ENCODE measurements around the gene PLIN3.

DNA sequence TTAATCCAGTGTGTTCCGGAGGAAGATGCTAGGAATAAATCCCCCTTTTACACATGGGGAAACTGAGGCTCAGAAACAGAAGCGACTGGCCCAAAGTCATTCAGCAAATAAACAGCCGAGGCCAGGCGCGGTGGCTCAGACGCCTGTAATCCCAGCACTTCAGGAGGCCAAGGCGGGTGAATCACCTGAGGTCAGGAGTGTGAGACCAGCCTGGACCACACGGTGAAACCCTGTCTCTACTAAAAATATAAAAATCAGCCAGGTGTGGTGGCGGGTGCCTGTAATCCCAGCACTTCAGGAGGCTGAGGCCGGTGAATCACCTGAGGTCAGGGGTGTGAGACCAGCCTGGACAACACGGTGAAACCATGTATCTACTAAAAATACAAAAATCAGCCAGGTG, 11.6 kb upstream of the PLIN3 start:
- TF ChIP-seq, protein P1, sequence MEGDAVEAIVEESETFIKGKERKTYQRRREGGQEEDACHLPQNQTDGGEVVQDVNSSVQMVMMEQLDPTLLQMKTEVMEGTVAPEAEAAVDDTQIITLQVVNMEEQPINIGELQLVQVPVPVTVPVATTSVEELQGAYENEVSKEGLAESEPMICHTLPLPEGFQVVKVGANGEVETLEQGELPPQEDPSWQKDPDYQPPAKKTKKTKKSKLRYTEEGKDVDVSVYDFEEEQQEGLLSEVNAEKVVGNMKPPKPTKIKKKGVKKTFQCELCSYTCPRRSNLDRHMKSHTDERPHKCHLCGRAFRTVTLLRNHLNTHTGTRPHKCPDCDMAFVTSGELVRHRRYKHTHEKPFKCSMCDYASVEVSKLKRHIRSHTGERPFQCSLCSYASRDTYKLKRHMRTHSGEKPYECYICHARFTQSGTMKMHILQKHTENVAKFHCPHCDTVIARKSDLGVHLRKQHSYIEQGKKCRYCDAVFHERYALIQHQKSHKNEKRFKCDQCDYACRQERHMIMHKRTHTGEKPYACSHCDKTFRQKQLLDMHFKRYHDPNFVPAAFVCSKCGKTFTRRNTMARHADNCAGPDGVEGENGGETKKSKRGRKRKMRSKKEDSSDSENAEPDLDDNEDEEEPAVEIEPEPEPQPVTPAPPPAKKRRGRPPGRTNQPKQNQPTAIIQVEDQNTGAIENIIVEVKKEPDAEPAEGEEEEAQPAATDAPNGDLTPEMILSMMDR (conservative IDR thresholded peaks at IDR 0.05; ENCODE audit: low read depth in 2 of 2) = no peak
- TF ChIP-seq REST (IDR thresholded peaks at IDR 0.05; ENCODE audit: unreplicated experiment) (no peak), EZH2 (IDR thresholded peaks at IDR 0.05; ENCODE audit: low read depth, unreplicated experiment) (no peak), ZNF114 (CRISPR knock-in tag; IDR thresholded peaks at IDR 0.05) (no peak), POLR2AphosphoS5 (IDR thresholded peaks at IDR 0.05; ENCODE audit: low read depth) (no peak), ETS1 (IDR thresholded peaks at IDR 0.05) (no peak)

Measured in GM23338 (cell line).